ENCODE data around the gene COL16A1. TPM values are rescaled to one million over a fixed set of nuclear protein-coding genes. Genes with fewer than 3 reads are reported as not detected.

The COL16A1 gene
- total RNA-seq, 4 donors from 2014 or later: 67.2 to 169 (median 149) TPM

DNA sequence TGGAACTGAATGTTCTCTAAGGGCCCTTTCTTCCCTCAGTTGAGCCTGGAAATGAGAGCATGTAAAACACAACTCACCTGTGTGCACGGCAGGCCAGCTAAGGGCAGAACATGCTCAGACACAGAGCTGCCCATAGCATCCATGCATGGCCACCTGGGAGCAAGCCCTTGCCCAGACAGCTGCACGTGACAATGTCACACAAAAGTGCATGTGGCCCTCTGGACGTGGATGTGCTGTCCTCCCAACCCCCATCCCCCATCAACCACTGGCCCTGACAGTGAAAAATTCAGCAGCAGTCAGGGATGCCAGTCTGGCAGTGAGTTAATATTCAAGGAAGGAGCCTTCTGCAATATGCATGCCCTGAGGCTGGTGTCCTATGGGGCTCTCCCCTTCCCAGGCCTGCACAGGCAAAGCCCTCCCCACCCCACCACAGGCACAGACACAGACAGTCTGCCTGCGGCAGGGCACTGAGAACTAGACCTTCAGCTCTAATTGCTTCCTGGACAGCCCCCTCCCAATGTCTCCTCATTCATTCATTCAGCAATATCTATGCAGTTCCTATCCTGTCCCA, 14.6 kb upstream of the COL16A1 start:
- Histone ChIP-seq H3K4me1 (peaks cover 0 to 33% (median 21%) of the 10 kb centered on the region in 3 donors), H3K27ac (no peak overlapping the region), H3K4me3 (no peak overlapping the region), H3K27me3 (no peaks in the 10 kb centered on the region), H3K36me3 (no peaks in the 10 kb centered on the region), H3K9me3 (no peaks in the 10 kb centered on the region)
- TF ChIP-seq EP300 (IDR thresholded peaks at IDR 0.05) (no peak), POLR2A (IDR thresholded peaks at IDR 0.05) (no peak), POLR2AphosphoS5 (IDR thresholded peaks at IDR 0.05) (no peak)
- TF ChIP-seq, protein P1, sequence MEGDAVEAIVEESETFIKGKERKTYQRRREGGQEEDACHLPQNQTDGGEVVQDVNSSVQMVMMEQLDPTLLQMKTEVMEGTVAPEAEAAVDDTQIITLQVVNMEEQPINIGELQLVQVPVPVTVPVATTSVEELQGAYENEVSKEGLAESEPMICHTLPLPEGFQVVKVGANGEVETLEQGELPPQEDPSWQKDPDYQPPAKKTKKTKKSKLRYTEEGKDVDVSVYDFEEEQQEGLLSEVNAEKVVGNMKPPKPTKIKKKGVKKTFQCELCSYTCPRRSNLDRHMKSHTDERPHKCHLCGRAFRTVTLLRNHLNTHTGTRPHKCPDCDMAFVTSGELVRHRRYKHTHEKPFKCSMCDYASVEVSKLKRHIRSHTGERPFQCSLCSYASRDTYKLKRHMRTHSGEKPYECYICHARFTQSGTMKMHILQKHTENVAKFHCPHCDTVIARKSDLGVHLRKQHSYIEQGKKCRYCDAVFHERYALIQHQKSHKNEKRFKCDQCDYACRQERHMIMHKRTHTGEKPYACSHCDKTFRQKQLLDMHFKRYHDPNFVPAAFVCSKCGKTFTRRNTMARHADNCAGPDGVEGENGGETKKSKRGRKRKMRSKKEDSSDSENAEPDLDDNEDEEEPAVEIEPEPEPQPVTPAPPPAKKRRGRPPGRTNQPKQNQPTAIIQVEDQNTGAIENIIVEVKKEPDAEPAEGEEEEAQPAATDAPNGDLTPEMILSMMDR (IDR thresholded peaks at IDR 0.05): no peak
- no peak for ATAC-seq
- WGBS, 2 donors (ENCODE audit: low coverage in 1 of 2): no CpG with 5 or more reads among the region's 4 CpGs

- 74 to 79% methylated on average over 6 of the region's 6 CpGs for WGBS, 2 donors (ENCODE audit: low coverage in 1 of 2)
- Histone ChIP-seq H3K9me3 (no peaks in the 10 kb centered on the region), H3K27me3 (no peaks in the 10 kb centered on the region), H3K4me1 (peaks cover 0 to 44% (median 31%) of the 10 kb centered on the region in 3 donors), H3K27ac (no peak overlapping the region), H3K4me3 (no peak overlapping the region), H3K36me3 (no peaks in the 10 kb centered on the region)
- TF ChIP-seq, protein P1 (IDR thresholded peaks at IDR 0.05): no peak
- TF ChIP-seq POLR2A (IDR thresholded peaks at IDR 0.05) (no peak), EP300 (IDR thresholded peaks at IDR 0.05) (no peak), POLR2AphosphoS5 (IDR thresholded peaks at IDR 0.05) (no peak)
- no peak for ATAC-seq
Measured at GRCh38 chr1:31717341-31717740, 13.5 kb upstream of the COL16A1 start.

- Histone ChIP-seq H3K9me3 (no peaks in the 10 kb centered on the region), H3K4me3 (peak overlapping the region in 1 of 2 donors; percentile 58), H3K27ac (peak overlapping the region in 3 of 4 donors; percentile 95 to 97 (median 96)), H3K27me3 (no peaks in the 10 kb centered on the region), H3K4me1 (peaks cover 0 to 53% (median 37%) of the 10 kb centered on the region in 3 donors), H3K36me3 (no peaks in the 10 kb centered on the region)
- ATAC-seq: no peak
- WGBS, 2 donors (ENCODE audit: low coverage in 1 of 2): 0% methylated on average over 3 to 7 of the region's 7 CpGs
- TF ChIP-seq POLR2A (IDR thresholded peaks at IDR 0.05): no peak
- TF ChIP-seq, protein P1 (IDR thresholded peaks at IDR 0.05): no peak
- TF ChIP-seq EP300 (IDR thresholded peaks at IDR 0.05): no peak
- TF ChIP-seq POLR2AphosphoS5 (IDR thresholded peaks at IDR 0.05): no peak
Measured at GRCh38 chr1:31715873-31716220, 12.0 kb upstream of the COL16A1 start.

GRCh38 chr1:31715087-31715872, 11.5 kb upstream of the COL16A1 start:
- TF ChIP-seq EP300 (IDR thresholded peaks at IDR 0.05): no peak
- TF ChIP-seq, protein P1 (IDR thresholded peaks at IDR 0.05): peak in 3 of 4 experiments; percentile 88 to 99 (median 89)
- peak; percentile 26 to 34 for TF ChIP-seq POLR2A (IDR thresholded peaks at IDR 0.05)
- peak; percentile 53 for TF ChIP-seq POLR2AphosphoS5 (IDR thresholded peaks at IDR 0.05)
- no peaks in the 10 kb centered on the region for H3K27me3 ChIP-seq
- no peaks in the 10 kb centered on the region for H3K36me3 ChIP-seq
- H3K4me1 ChIP-seq: peaks cover 0 to 53% (median 37%) of the 10 kb centered on the region in 3 donors
- peak overlapping the region; percentile 71 to 97 (median 96) for H3K27ac ChIP-seq
- peak; percentile 94 for ATAC-seq
- H3K9me3 ChIP-seq: no peaks in the 10 kb centered on the region
- H3K4me3 ChIP-seq: peak overlapping the region; percentile 16 to 58
- 0 to 1% methylated on average over 2 to 8 of the region's 44 CpGs for WGBS, 2 donors (ENCODE audit: low coverage in 1 of 2)
